Stimulated activated CD8-positive, alpha-beta memory T cell treated with anti-CD3 and anti-CD28 coated beads, Interleukin-12 subunit alpha, Interleukin-12 subunit beta, amount 100 ng/mL, for 4 hours (primary cell): ENCODE results near the gene PROSER1.
"Not testable (repeated sequence)": the region's sequence is repeated elsewhere in the genome, so short reads cannot be mapped to it uniquely, and the experiment has no call there.

Experiments
- DNase-seq: peaks from one replicate; pipeline ENCODE4 v3.0.0-alpha.2; 2020; ENCODE audit warnings: low read depth

Gene PROSER1

GRCh38 chr13:39025433-39025839 lies 12.5 kb downstream of the PROSER1 start:
- DNase-seq: no peak

GRCh38 chr13:39023761-39024160 lies 14.1 kb downstream of the PROSER1 start:
- no peak for DNase-seq

GRCh38 chr13:39023316-39023715 lies 14.6 kb downstream of the PROSER1 start:
- DNase-seq: no peak

GRCh38 chr13:39020853-39021462 lies 16.9 kb downstream of the PROSER1 start:
- no peak for DNase-seq

GRCh38 chr13:39016787-39017186 lies 21.1 kb downstream of the PROSER1 start:
- no peak for DNase-seq

- no peak for DNase-seq
These were observed 21.8 kb downstream of the PROSER1 start for GRCh38 chr13:39016087-39016486.

- no peak for DNase-seq
These were observed 24.4 kb downstream of the PROSER1 start for GRCh38 chr13:39013462-39013861.

GRCh38 chr13:39012608-39013007 lies 25.3 kb downstream of the PROSER1 start:
- DNase-seq: no peak

GRCh38 chr13:39006371-39007111 lies 31.3 kb downstream of the PROSER1 start:
- not testable (repeated sequence) for DNase-seq

- DNase-seq: no peak
These were observed 39.1 kb downstream of the PROSER1 start for GRCh38 chr13:38998739-38999138.

- DNase-seq: no peak
These were observed 44.5 kb downstream of the PROSER1 start for GRCh38 chr13:38993381-38993780.

GRCh38 chr13:38990693-38991092 lies 47.2 kb downstream of the PROSER1 start, which contains the start of gene STOML3:
Gene STOML3 (minus strand): TSS chr13:38990831. CDS start chr13:38990721, 110 bp downstream.
- no peak for DNase-seq

GRCh38 chr13:38981096-38981495 lies 56.8 kb downstream of the PROSER1 start:
- no peak for DNase-seq

- no peak for DNase-seq
These were observed 57.2 kb downstream of the PROSER1 start for GRCh38 chr13:38980750-38981078.

GRCh38 chr13:38979891-38980749 lies 57.8 kb downstream of the PROSER1 start:
- DNase-seq: no peak

GRCh38 chr13:38970380-38971051 lies 67.4 kb downstream of the PROSER1 start:
- DNase-seq: no peak

GRCh38 chr13:38969187-38969586 lies 68.7 kb downstream of the PROSER1 start:
- DNase-seq: no peak

GRCh38 chr13:38967446-38967845 lies 70.4 kb downstream of the PROSER1 start:
- no peak for DNase-seq

GRCh38 chr13:38965281-38965680 lies 72.6 kb downstream of the PROSER1 start:
- DNase-seq: no peak

GRCh38 chr13:38960175-38960574 lies 77.7 kb downstream of the PROSER1 start:
- DNase-seq: no peak
